IPS-15b (cell line): Measurements from ENCODE around the gene MSMP.

Experiments
- H3K27me3 ChIP-seq: one replicate; pipeline ENCODE4 v1.6.1; 2013; ENCODE audit warnings: low read length; ENCODE audit not compliant: control insufficient read depth, insufficient read depth
- H3K36me3 ChIP-seq: one replicate; pipeline ENCODE4 v1.6.1; 2013; ENCODE audit warnings: low read length; ENCODE audit not compliant: control insufficient read depth, insufficient read depth
- H3K4me1 ChIP-seq: one replicate; pipeline ENCODE4 v1.6.1; 2013; ENCODE audit warnings: mild to moderate bottlenecking, low read length; ENCODE audit not compliant: control insufficient read depth, insufficient read depth
- H3K4me3 ChIP-seq: one replicate; pipeline ENCODE4 v1.5.1; 2013; ENCODE audit warnings: low read depth, low read length
- H3K9ac ChIP-seq: one replicate; pipeline ENCODE4 v1.6.1; 2013; ENCODE audit warnings: low read depth, mild to moderate bottlenecking, low read length
- H3K9me3 ChIP-seq: one replicate; pipeline ENCODE4 v1.6.1; 2013; ENCODE audit warnings: mild to moderate bottlenecking, low read length; ENCODE audit not compliant: control insufficient read depth, insufficient read depth

MSMP gene

DNA sequence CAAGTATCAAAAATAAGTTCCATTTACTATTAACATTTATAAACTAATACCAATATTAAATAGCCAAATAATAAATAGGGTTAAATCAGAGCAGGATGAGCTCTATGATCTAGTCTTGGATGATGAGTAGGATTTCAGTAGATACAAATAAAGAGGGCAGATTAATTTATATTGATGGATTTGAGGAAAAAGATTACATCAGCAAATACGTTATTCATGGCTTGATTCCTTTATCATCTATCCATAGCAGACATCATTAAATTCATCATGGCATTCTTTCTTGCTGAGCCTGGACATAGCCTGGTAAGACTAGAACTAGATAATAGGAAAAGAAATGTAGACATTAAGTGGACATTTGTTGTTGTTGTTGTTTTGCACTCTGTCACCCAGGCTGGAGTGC is 13.4 kb upstream of the MSMP start:
- no peak overlapping the region for H3K9ac ChIP-seq
- no peaks in the 10 kb centered on the region for H3K9me3 ChIP-seq
- H3K4me1 ChIP-seq, result no peaks in the 10 kb centered on the region
- H3K27me3 ChIP-seq, result no peaks in the 10 kb centered on the region
- H3K36me3 ChIP-seq, result no peaks in the 10 kb centered on the region
- H3K4me3 ChIP-seq, result no peak overlapping the region

DNA sequence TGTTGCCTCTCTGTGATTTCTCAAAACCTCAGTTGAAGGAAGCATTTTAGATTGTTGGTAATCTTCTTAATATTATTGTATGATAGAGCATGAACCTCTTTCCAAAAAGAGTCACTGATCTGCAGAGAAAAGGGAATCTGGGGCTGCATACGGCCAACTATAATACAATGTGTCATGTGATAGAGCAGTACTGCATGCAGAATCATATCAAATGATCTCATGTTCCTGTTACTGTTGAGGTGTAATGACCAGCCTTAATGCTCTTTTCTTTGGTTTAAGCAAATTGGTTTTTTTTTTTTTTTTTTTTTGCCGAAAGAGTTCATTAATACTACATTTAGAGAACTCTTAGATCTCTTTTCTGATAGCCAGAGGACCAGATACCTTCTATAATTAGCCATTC is 12.9 kb upstream of the MSMP start:
- no peak overlapping the region for H3K9ac ChIP-seq
- no peaks in the 10 kb centered on the region for H3K4me1 ChIP-seq
- H3K4me3 ChIP-seq, result no peak overlapping the region
- H3K36me3 ChIP-seq, result no peaks in the 10 kb centered on the region
- H3K9me3 ChIP-seq, result no peaks in the 10 kb centered on the region
- H3K27me3 ChIP-seq, result no peaks in the 10 kb centered on the region

DNA sequence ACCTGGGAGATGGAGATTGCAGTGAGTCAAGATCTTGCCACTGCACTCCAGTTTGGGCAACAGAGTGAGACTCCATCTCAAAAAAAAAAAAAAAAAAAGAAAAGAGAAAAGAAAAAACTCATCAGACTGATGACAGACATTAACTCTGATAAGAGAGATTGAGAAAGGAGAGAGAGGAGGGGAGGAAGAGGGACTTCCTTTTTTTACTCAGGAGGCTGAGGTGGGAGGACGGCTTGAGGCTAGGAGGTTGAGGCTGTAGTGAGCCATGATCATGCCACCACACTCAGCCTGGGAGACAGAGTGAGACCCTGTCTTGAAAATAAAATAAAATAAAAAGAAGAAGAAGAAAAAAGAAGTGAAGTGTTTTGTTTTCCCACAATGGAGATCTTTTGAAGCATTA is 9.7 kb upstream of the MSMP start:
- no peaks in the 10 kb centered on the region for H3K36me3 ChIP-seq
- no peak overlapping the region for H3K9ac ChIP-seq
- peaks cover 5% of the 10 kb centered on the region for H3K4me1 ChIP-seq
- no peak overlapping the region for H3K4me3 ChIP-seq
- no peaks in the 10 kb centered on the region for H3K27me3 ChIP-seq
- H3K9me3 ChIP-seq, result no peaks in the 10 kb centered on the region

DNA sequence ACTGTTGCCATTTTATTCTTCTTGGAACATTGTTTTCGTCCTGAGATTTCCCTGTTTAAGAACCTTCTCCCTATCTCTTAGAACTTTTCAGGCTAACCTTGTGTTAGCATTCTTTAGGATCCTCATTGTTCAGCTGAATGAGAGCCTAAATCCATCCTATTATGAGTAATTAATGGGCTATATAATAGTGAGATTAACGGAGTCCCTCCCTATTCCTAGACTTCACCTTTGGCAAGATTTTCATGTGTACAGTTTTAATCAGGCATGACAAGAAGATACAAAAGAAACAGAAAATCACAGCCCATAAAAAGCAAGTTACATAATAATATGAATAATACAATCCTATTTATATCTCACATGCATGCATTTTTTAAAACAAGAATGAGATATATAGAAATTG is 9.1 kb upstream of the MSMP start:
- no peaks in the 10 kb centered on the region for H3K9me3 ChIP-seq
- no peak overlapping the region for H3K9ac ChIP-seq
- no peaks in the 10 kb centered on the region for H3K27me3 ChIP-seq
- no peaks in the 10 kb centered on the region for H3K36me3 ChIP-seq
- peaks cover 5% of the 10 kb centered on the region for H3K4me1 ChIP-seq
- H3K4me3 ChIP-seq, result no peak overlapping the region

DNA sequence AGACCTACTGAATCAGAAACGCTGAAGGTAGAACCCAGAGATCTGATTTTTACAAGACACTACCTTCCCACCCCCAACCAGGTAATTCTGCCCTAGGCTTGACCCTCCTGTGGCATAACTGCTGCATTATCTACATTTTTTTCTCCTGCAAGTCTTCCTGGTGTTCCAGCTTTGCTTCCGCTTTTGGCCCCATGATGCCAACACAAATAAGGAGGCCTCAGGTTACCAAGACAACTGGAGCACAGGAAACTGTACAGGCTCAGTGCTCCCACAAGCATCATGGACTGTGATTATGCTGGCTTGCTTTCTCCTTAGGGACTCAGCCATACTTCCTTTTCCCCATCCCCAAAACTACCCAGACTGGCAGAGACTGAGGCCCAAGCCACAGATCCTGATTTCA is 6.6 kb upstream of the MSMP start:
- no peak overlapping the region for H3K4me3 ChIP-seq
- H3K36me3 ChIP-seq, result no peaks in the 10 kb centered on the region
- H3K9ac ChIP-seq, result no peak overlapping the region
- no peaks in the 10 kb centered on the region for H3K9me3 ChIP-seq
- H3K27me3 ChIP-seq, result no peaks in the 10 kb centered on the region
- peaks cover 5% of the 10 kb centered on the region for H3K4me1 ChIP-seq

DNA sequence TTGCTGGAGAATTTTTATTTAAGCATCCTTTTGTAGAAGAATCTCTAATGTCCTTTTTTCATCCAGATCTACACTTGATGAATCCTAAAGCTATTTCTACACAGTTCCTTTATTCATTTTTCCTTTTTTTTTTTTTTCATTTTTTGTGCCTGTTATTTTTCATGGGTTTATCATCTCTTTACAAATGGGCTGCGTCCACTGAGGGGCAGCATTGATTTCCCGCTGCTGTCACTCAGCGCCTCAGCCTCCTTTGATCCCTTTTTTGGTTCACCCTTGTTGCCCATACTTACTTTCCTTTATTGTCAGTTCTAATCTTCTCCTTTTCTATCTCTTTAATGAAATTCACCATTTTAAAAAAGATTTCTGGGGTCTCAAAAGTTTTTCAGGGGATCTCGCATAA is 5.7 kb upstream of the MSMP start:
- no peak overlapping the region for H3K9ac ChIP-seq
- peaks cover 5% of the 10 kb centered on the region for H3K4me1 ChIP-seq
- no peaks in the 10 kb centered on the region for H3K9me3 ChIP-seq
- H3K27me3 ChIP-seq, result no peaks in the 10 kb centered on the region
- no peak overlapping the region for H3K4me3 ChIP-seq
- H3K36me3 ChIP-seq, result no peaks in the 10 kb centered on the region

DNA sequence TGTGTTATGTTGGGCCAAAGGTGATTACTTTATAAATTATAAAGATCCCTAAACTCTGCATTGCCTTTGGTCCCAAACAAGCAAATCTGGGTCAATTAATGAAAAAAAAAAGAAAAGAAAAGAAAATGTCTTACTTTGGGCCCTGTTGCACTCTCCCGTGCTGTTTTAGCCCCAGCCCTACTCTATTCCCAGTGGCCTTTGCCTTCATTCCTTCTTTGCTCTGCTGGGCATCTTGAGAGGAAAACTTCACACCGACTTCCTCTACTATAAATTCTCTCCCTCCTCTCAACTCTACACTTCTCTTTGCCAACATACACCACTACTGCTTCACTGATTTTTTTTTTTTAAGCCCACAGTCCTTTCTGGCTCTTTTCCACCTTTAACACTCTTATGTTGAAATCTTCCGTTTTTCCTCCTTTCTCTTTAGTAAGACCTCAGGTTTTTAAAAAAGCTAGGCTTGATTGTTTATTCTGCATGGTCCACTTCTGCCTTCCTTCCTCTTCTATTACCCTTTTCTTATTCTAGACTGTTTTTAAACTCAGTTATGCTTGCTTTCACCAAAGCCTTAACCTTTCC is 4.5 kb upstream of the MSMP start:
- Histone ChIP-seq H3K9me3 (no peaks in the 10 kb centered on the region), H3K36me3 (peaks cover 3% of the 10 kb centered on the region), H3K27me3 (no peaks in the 10 kb centered on the region), H3K9ac (no peak overlapping the region), H3K4me1 (peaks cover 5% of the 10 kb centered on the region), H3K4me3 (no peak overlapping the region)

DNA sequence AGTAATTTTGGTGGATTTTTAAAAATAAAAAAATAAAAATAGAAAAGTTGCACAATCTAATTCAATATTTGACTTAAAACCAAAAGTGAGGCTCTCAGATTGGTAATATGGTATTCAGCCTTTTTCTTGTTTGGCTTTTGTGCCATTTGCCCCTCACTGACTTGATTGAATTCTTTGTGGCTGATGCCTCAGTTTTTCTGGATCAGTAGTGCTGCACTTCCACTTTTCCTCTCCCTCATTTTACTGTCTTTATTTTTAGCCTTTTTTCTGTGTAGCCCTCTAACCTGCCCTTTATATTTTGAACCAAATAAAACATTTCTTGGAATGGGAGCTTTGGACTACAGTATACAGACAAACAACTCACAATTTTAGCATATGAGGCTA is 3.8 kb upstream of the MSMP start:
- H3K9me3 ChIP-seq, result no peaks in the 10 kb centered on the region
- peaks cover 6% of the 10 kb centered on the region for H3K36me3 ChIP-seq
- peaks cover 5% of the 10 kb centered on the region for H3K4me1 ChIP-seq
- no peak overlapping the region for H3K9ac ChIP-seq
- H3K27me3 ChIP-seq, result no peaks in the 10 kb centered on the region
- H3K4me3 ChIP-seq, result peak overlapping the region; percentile 71

GRCh38 chr9:35757226-35757891 is 3.3 kb upstream of the MSMP start:
- peak overlapping the region; percentile 71 for H3K4me3 ChIP-seq
- H3K4me1 ChIP-seq, result peaks cover 5% of the 10 kb centered on the region
- peak overlapping the region; percentile 82 for H3K9ac ChIP-seq
- no peaks in the 10 kb centered on the region for H3K27me3 ChIP-seq
- H3K9me3 ChIP-seq, result no peaks in the 10 kb centered on the region
- peaks cover 11% of the 10 kb centered on the region for H3K36me3 ChIP-seq

DNA sequence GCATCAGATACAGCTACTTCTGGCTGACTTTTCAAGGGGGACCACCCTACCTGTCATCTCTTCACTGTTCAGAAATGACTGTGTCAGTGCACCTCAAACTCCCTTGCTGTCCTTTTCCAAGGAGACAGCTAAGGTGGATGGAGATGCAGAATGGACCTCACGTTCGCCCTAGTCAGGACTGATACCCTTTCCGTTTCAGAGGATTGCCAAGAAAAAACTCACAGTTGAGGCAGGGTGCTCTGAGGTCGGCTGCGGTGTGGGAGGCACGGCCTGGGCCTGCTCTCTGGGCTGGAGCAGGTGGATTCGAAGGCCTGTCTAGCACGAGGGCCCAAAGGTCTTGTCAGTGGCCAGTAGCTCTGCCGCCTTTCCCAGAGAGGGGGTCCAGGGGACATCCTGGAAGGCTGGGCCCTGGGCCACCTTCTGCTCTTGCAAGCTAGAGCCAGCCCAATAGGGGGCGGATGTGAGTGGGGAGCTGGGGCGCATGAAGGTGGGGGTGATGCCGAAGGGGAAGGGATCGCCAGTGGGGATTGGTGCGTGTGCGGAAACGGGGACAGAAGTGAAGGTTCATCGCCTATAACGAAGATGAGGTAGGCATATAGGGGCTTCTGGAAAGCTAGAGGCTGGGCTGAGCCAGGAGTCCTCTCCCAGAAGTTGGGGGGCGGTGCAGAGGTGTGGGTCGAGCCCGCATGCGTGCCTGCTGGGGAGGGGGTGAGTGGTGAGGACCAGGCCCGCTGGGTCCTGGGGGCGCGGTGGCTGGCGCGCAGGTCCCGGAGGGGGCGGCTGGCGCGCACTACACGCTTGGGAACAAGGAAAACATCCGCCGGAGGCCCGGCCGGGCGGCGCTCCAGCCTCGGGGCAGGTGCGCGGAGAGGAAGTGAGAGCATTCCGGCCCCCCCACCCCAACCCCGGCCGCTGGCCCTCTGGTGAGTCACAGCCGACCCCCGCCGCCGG is 2.5 kb upstream of the MSMP start:
- Histone ChIP-seq H3K9me3 (no peaks in the 10 kb centered on the region), H3K4me3 (peak overlapping the region; percentile 71), H3K36me3 (peaks cover 18% of the 10 kb centered on the region), H3K4me1 (peaks cover 5% of the 10 kb centered on the region), H3K9ac (peak overlapping the region; percentile 82), H3K27me3 (no peaks in the 10 kb centered on the region)

GRCh38 chr9:35755071-35755470 is 995 bp upstream of the MSMP start:
- Histone ChIP-seq H3K9me3 (no peaks in the 10 kb centered on the region), H3K4me1 (no peaks in the 10 kb centered on the region), H3K4me3 (no peak overlapping the region), H3K9ac (no peak overlapping the region), H3K27me3 (no peaks in the 10 kb centered on the region), H3K36me3 (peaks cover 24% of the 10 kb centered on the region)

- H3K9me3 ChIP-seq, result no peaks in the 10 kb centered on the region
- no peak overlapping the region for H3K9ac ChIP-seq
Observed at GRCh38 chr9:35753466-35753865, 610 bp downstream of the MSMP start.

More at GRCh38 chr9:35753466-35753865, 610 bp downstream of the MSMP start:
- Histone ChIP-seq H3K4me1 (no peaks in the 10 kb centered on the region), H3K36me3 (peaks cover 24% of the 10 kb centered on the region), H3K4me3 (no peak overlapping the region), H3K27me3 (no peaks in the 10 kb centered on the region)
